Panc1 (cell line): ENCODE data around the gene FAM120B.

Experiments used
- CTCF ChIP-seq: fragments of 450-650 bp; IDR thresholded peaks from 2 replicates; pipeline ENCODE4 v1.5.1; 2017; ENCODE audit warnings: mild to moderate bottlenecking
- POLR2AphosphoS5 ChIP-seq: IDR thresholded peaks from 2 replicates; pipeline ENCODE4 v1.6.1; 2012; ENCODE audit warnings: mild to moderate bottlenecking, low read depth, low read length, moderate library complexity
- SIN3A ChIP-seq: IDR thresholded peaks from 2 replicates; pipeline ENCODE4 v1.6.1; 2012; ENCODE audit warnings: low read depth, mild to moderate bottlenecking, low read length, moderate library complexity, borderline replicate concordance; ENCODE audit not compliant: insufficient read depth
- TCF7L2 ChIP-seq: IDR thresholded peaks from 2 replicates; pipeline ENCODE4 v1.6.1; 2011; ENCODE audit warnings: mild to moderate bottlenecking, low read depth, low read length, inconsistent platforms
- TF ChIP-seq, protein P1 (sequence below), 2 experiments: IDR thresholded peaks; 2 replicates each; pipeline ENCODE4 v1.6.1; 2011 to 2012; ENCODE audit warnings: low read depth in 2 of 2, control low read depth in 1 of 2, low read length in 1 of 2, mild to moderate bottlenecking in 1 of 2, moderate library complexity in 1 of 2; ENCODE audit not compliant: insufficient read depth in 1 of 2

DNA sequence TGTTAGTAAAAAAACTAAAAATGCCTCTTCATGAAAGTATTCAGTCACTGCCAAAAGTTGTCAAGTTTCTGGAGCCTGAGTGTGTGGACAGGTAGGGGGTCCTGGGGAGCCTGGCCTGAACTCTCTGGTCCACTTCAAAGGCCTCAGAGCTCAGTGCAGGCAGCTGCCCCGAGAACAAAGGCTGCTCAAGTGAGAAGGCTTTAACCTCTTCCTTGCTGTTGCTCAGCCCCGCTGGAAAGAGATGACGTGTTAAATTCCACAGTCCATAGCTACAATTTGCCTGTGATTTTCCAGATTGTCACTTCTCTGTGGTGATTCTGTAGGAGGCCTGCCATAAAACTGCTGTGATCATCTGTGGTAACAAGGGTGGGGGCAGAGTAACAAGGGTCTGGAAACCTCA is 96.9 kb downstream of the FAM120B start:
- TF ChIP-seq CTCF: no peak
- TF ChIP-seq, protein P1, sequence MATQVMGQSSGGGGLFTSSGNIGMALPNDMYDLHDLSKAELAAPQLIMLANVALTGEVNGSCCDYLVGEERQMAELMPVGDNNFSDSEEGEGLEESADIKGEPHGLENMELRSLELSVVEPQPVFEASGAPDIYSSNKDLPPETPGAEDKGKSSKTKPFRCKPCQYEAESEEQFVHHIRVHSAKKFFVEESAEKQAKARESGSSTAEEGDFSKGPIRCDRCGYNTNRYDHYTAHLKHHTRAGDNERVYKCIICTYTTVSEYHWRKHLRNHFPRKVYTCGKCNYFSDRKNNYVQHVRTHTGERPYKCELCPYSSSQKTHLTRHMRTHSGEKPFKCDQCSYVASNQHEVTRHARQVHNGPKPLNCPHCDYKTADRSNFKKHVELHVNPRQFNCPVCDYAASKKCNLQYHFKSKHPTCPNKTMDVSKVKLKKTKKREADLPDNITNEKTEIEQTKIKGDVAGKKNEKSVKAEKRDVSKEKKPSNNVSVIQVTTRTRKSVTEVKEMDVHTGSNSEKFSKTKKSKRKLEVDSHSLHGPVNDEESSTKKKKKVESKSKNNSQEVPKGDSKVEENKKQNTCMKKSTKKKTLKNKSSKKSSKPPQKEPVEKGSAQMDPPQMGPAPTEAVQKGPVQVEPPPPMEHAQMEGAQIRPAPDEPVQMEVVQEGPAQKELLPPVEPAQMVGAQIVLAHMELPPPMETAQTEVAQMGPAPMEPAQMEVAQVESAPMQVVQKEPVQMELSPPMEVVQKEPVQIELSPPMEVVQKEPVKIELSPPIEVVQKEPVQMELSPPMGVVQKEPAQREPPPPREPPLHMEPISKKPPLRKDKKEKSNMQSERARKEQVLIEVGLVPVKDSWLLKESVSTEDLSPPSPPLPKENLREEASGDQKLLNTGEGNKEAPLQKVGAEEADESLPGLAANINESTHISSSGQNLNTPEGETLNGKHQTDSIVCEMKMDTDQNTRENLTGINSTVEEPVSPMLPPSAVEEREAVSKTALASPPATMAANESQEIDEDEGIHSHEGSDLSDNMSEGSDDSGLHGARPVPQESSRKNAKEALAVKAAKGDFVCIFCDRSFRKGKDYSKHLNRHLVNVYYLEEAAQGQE (IDR thresholded peaks at IDR 0.05; ENCODE audit: insufficient read depth in 1 of 2, low read depth in 2 of 2, low read length in 1 of 2): no peak
- no peak for TF ChIP-seq TCF7L2
- TF ChIP-seq POLR2AphosphoS5: no peak
- TF ChIP-seq SIN3A: no peak
